Midbrain (tissue), 1 donor: ENCODE results near the gene COP1.
"Not testable (repeated sequence)": the region's sequence is repeated elsewhere in the genome, so short reads cannot be mapped to it uniquely, and the experiment has no call there.

Experiments
- DNase-seq: peaks from one replicate; lab custom pipeline; 2025; lab: John Stamatoyannopoulos, UW

The COP1 gene

DNA sequence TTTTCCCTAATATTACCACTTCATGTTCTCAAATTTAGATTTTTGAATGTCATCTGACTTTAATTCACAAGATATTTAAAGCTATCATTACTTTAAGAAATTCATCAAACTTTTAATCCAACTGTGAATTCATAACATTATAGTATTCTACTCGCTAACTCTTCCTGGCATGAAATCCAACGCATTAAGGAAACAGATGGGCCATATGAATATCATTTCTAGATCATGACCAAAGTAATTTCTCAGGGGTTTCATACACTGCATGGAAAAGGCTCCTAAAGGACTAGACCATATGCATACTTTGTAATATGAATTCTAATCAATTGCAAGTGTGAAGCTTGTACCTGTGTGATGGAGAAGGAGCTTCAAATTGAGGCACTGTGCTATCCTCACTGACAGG lies 72.4 kb downstream of the COP1 start:
- no peak for DNase-seq

DNA sequence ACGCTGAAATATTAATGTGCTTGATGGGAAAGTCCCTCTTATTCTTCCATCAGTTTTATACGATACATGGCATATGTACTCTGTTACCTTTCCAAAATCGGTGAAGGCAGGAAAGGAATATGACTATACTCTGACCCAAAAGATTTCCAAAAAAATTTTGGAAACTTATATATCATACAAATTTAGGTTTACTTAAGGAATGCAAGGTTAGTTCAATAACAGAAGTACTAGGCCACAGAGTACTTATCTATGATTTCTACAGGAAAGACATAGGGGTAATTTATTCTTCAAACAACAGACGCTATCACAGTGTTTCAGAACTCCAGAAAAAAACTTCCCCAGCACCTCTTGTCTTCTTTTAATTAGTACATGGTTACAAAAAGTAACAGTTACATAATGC lies 84.8 kb downstream of the COP1 start:
- DNase-seq: no peak

DNA sequence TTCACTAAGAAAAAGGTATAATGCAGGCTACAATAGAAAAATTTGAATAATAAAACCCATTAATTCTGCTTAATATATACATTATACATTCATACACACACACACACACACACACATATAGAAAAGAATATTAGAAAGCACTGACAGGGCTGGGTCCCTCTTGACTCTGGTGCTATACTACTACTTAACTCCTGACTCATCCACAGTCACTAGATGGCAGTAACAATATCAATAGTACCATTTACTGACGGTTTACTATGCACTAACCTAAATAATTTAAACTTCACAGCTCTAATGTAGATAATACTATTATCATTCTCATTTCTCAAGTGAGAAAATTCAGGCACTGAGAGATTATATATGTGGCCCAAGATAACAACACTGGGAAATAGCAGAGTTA lies 87.5 kb downstream of the COP1 start:
- DNase-seq: no peak

DNA sequence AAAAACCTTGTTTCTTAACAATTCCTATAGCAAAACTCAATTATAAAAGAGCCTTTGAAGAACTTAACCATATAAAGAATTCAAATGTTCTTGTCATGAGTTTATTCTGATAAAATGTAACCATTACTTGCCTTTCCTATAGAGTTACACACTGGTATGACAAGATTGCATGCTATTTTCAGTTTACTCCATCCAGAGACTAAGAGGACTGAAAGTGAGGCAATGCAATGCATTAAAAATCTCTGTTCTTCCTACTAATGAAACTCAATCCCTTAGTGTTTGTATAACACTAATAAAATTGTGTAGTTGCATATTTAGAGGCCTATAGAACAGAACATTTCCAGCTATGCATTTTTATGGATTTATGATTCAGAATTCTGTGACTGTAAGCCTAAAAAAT lies 88.1 kb downstream of the COP1 start:
- DNase-seq: no peak

DNA sequence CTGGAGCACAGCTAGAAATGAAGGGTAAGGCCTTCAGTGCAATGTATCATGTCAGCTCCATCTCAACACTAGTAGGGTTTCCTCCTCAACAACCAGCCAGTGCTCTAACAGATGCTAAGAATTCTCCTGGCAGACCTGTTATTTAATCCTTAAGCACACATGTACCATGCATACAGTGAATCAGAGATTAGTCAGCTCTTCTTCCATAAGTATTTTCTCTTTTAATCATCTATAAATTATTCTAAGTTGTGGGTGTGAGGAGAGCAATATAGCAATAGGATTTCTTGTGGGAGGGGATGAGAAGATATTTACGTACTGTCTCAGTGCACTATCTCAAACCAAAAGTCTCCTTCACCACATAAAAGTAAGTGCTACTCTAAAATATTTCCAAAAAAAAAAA lies 95.3 kb downstream of the COP1 start:
- DNase-seq: no peak

DNA sequence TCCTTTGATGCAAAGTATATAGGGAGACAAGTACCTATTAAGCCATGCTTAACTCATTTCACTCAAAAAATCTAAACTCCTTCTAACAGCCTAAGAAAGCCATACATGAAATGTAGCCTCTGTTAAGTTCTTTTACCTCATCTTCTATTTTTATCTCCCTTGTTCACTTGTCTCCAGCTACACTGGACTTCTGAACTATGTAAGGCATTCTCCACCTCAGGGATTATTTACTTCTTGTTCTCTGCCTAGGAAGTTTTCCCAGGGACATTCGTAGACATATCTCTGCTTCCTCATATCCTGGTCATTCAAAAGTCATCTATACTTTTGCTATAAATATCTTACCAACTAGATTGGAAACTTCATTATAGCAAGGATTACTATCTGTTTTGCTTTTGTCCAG lies 96.9 kb downstream of the COP1 start:
- DNase-seq: no peak

DNA sequence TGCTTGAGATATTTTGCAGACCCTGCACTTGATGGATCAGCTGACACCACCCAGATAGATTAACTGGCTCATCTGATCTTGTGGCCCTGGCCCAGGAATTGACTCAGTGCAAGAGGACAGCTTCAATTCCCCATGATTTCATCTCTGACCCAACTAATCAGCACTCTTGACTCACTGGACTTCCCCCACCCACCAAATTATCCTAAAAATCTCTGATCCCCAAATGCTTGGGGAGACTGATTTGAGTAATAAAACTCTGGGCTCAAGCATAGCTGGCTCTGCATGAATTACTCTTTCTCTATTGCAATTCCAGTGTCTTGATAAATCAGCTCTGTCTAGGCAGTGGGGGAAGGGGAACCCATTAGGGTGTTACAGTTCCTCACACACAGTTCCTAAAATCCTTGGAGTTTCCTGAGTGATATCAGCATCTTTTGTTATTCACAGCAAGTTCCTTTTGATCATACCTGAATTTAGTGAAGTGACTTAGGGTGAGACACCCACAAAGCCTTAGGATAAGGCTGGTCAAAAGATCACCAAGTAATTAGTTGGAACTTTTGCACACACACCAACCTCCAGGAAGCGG lies 104.2 kb downstream of the COP1 start:
- DNase-seq: no peak

DNA sequence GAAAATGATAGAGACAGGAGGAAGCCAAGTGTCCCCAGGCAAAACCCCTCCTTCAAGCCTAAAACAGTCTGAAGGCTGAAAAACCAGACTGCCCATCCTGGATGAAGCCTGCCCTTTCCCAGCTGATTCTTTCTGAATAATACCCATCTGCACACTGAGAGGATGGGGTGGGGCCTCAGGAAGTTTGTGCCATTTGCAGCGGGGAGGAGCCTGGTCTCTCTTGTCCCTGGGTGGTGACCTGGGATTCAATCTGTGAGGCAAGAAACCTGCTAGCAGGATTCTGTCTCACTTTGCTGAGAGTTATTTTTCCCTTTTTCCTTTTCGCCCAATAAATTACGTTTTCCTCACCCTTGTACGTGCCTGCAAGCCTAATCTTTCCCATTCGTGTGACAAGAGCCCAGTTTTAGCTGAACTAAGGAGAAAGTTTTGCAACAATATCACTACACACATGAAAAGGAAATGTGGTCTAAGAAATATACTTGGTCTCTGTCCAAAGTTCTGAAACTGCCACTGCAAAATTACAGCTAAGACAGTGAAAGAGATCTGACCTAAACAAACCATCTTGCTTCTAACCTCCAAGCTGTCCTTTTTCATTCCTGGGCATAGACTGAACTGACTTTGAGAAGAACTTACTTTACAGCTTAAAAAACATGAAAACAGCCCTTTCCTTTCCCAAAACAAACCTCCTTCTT lies 105.0 kb downstream of the COP1 start:
- DNase-seq: no peak

DNA sequence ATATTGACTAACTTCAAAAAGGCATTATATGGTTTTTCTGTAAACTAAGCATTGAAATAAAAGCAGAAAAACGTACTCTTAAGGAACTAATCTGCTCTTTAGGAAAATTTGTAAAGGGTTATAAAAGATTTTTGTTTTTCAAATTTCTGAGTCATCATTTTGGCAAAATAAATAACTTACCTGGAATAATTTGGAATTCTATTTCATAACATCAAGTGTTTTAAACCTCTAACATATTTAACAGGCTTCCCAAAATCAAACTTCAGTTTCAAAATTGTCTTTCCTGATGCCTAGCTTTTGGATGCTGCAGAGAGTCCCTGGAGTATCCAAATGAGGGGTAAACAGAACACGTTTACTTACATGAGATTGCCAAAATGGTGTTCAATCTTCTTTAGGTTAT lies 108.5 kb downstream of the COP1 start:
- no peak for DNase-seq

DNA sequence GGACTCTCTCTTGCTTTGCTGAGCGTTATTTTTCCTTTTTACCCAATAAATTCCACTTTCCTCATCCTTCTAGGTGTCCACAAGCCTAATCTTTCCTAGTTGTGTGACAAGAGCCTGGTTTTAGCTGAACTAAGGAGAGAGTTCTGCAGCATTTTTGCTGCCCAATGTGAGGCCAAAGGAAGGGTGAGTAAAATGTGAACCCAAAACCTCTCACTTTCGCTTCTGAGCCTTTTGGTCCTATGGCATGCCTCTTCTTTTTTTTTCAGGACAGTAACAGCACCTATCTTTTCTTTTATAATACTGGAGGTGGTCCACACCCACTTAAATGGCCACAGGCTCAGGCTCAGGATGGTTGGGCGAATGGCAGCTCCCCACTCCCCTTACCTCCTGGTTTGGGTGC lies 111.1 kb downstream of the COP1 start:
- DNase-seq: no peak

DNA sequence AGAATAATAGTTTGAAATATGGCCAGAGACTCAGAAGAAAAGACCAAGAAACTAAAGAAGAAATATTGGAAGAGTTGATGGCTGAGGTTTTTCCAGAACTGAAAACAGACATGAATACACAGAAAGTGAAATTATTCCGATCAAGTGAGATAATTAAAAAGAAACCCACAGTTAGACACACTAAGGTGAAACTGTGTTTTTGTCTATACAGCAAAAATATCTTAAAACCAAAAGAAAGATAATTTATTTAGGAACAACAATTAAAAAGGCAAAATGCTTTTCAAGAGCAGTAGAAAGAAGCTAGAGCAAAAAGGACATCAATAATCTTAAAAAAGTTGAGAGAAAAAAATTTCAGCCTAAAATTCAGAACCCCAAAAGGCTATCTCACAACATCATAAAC lies 116.3 kb downstream of the COP1 start:
- DNase-seq: no peak

DNA sequence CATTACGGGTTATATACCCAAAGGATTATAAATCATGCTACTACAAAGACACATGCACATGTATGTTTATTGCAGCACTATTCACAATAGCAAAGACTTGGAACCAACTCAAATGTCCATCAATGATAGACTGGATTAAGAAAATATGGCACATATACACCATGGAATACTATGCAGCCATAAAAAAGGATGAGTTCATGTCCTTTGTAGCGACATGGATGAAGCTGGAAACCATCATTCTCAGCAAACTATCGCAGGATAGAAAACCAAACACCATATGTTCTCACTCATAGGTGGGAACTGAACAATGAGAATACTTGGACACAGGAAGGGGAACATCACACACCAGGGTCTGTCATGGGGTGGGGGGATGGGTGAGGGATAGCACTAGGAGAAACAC lies 119.3 kb downstream of the COP1 start:
- DNase-seq: not testable (repeated sequence)

DNA sequence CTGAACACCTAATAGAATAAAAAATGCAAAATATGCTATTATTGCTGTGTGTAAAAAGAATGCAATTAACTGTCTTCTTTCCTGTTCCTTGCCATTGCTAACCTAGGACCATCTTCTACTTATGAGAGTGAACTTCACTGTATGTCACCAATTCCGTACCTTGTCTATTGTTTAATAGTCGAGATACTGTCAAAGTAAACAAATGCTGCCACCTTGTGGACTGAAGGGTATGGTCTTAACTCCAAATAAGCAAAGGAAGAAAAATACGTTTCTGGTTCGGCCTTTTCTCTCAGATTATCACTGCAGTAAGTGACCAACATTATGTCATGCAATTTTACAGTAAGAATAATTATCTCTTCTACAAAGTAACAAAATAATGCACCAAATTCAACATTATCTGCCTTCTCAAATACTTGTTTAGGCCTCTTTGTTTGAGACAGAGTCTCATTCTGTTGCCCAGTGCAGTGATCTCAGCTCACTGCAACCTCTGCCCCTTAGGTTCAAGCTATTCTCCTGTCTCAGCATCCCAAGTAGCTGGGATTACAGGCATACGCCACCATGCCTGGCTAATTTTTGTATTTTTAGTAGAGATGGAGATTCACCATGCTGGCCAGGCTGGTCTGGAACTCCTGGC lies 133.4 kb downstream of the COP1 start:
- DNase-seq: peak; percentile 74

DNA sequence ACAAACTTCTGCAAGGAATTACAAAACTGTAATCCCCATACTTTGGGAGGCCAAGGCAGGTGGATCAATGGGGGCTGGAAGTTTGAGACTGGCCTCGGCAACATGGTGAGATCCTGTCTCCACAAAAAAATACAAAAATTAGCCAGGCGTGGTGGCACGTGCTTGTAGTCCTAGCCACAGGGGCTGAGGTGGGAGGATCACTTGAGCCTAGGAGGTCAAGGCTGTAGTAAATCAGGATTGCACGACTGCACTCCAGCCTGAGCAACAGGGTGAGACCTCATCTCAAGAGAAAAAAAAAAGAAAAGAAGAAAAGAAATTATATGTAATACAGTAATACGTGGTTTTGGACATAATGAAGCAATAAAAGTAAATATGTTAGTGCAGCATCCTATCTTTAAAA lies 138.2 kb downstream of the COP1 start:
- no peak for DNase-seq

DNA sequence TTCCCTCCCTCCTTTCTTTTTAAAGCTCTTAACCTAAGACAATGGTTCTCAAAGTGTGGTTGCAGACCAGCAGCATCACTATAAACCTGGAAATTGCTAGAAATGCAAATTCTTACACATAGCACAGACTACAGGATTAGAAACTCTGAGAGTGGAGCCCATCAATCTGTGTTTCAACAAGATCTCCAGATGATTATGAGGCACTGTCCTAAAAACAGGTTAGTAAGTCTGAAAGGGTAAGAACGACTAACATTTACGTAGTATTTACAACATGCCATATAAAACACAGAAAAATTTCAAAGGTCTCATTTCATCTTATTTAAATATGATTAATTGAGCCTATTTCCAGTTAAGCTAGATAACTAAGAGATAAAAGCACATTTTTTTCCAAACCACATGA lies 138.8 kb downstream of the COP1 start:
- DNase-seq: no peak

DNA sequence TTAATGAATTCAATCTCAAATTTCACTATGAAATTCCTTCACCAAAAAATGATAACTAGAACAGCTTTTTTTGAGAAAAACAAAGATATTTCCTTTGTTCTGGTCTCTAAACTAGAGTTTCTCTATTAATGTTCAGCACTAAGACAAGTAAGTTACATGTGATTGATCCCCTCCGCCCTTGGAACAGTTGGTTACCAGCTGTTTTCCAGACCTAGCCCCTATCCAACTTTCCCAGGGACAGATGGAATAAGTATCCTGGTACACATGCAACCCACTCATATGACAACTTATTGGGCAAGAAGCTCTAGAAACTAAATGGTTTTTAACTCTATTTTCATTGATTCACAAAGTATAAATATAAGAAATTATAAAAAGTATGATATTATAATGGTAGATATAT lies 140.4 kb downstream of the COP1 start:
- no peak for DNase-seq

DNA sequence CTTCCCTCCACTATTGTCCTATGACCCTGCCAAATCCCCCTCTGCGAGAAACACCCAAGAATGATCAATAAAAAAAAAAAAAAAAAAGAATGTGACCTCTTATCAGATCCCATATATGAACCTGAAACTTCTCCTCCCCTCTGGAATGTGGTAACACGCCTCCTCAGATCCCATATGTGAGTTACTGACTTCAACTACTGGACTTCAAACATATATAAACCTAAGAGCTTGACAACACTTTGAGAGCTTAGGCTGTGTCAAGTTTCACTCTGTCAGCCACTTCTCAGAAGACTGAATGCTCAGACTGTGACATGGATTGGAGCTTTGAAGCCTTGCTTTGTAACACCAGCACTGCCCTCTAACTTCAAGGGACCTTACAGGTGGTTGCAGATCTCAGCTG lies 148.4 kb downstream of the COP1 start:
- no peak for DNase-seq

DNA sequence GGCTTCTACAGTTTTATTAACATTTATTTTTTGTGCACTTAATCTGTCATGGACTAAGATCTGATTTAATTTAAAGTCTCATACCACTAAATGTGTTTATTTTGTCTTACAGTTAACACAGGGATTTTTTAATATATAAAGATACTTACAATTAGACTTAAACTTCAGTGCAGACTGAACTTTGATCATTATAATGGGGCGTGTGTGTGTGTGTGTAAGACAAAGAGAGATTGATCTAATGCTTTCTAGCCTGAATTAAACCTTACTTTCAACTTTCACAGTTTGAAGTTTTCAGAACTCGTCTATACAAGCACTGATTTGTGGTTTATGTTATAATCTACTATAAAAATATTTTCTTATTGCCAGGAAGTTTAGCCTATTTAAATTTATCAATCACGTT lies 150.8 kb downstream of the COP1 start:
- no peak for DNase-seq

DNA sequence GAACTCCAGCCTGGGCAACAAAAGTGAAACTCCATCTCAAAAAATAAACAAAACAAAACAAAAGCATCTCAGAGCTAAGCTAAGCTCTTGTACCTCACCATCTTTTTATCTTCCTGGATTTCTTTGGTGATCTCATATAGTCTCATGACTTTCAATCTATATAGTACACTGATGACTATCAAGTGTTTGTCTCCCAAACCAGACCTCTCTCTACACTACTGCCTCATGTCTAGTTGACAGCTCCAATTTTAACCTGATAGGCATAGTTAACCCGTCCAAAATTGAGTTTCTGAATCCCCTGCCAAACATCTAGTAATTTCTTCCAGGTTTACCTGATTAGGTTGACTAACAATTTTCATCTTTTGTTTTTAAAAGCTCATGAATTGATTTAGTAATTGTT lies 151.7 kb downstream of the COP1 start:
- no peak for DNase-seq

DNA sequence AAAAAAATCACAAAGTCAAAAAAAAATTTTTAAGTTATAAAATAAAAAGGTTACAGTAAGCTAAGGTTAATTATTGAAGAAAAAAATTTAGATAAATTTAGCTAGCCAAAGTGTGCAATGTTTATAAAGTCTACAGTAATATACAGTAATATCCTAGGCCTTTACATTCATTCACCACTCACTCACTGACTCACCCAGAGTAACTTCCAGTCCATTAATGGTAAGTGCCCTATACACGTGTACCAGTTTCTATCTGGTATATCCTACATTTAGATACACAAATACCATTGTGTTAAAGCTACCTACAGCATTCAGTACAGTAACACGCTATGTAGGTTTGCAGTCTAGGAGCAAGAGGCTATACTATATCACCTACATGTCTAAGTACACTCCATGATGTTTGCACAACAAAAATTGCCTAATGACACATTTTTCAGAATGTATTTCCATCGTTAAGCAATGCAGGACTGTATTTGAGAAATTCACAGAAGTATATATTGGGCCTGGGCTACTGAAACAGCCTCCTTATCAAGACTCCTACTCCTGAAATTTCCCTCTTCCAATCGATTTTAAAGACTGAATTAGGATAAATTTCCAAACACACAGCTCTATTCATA lies 155.1 kb downstream of the COP1 start:
- DNase-seq: no peak

DNA sequence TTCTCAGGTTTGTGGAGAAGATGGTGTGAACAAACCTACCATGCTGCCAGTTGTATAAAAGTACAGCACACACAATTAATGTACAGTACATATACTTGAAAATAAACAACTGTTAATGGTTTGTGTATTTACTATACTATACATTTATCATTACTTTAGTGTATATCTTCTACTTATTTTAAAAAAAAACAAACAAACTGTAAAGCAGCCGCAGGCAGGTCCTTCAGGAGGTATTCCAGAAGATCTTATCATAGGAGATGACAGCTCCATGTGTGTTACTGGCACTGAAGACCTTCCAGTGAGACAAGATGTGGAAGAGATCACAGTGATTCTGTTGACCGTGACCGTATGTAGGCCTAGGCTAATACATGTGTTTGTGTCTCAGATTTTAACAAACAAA lies 155.7 kb downstream of the COP1 start:
- DNase-seq: no peak

DNA sequence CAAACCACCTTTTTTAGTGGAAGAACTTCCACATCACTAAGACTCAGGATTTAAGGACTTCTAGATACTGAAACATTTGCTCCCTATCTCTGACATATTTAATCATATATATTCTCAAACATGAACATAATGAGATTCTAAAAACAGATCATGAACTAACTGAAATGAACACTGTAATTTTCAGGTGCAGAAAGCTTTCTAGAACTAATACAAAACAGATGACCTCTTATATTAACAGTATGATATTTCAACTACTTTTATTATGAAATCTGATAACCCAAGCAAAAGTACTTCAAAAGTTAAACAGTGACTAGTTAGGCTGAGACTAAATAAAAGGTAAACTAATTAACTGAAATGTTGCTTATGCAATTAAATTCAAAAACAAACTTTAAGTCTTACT lies 157.5 kb downstream of the COP1 start:
- no peak for DNase-seq

DNA sequence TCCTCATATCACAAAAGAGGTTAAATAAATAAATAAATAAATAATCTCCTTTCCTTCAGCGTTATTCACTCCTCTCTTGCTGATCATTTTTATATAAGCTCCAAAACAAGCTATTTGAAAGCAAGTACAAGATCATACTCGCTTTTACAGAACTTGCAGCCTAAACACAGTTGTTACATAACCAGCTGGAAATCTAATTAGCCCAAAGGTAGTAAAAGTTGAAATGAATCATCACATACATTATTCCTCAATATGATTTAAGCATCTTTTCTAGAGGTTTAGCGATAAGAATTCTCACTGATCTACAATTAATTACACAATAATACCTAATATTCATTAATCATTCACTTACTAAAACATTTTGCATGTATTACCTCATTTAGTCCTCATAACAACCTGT lies 160.2 kb downstream of the COP1 start:
- DNase-seq: no peak
